ENCODE data around the gene PRDM15. TPM values are rescaled to one million over a fixed set of nuclear protein-coding genes. Genes with fewer than 3 reads are reported as not detected.
A peak's percentile ranks its signal among the peaks of the same experiment; 100 is the strongest.

The PRDM15 gene
- total RNA-seq, 4 donors from 2014 or later = 7.6 to 27.5 (median 12.9) TPM

GRCh38 chr21:41837756-41838297 is 41.3 kb downstream of the PRDM15 start:
- DNase-seq (ENCODE audit: low spot score in 2 of 2) = peak in 1 of 2 donors; percentile 75
- H3K4me3 ChIP-seq = no peak overlapping the region
- H3K9me3 ChIP-seq = peaks cover 11% of the 10 kb centered on the region
- H3K27ac ChIP-seq = no peak overlapping the region
- TF ChIP-seq EP300 (IDR thresholded peaks at IDR 0.05) (no peak), POLR2AphosphoS5 (IDR thresholded peaks at IDR 0.05) (no peak), POLR2A (IDR thresholded peaks at IDR 0.05) (no peak)
- TF ChIP-seq, protein P1, sequence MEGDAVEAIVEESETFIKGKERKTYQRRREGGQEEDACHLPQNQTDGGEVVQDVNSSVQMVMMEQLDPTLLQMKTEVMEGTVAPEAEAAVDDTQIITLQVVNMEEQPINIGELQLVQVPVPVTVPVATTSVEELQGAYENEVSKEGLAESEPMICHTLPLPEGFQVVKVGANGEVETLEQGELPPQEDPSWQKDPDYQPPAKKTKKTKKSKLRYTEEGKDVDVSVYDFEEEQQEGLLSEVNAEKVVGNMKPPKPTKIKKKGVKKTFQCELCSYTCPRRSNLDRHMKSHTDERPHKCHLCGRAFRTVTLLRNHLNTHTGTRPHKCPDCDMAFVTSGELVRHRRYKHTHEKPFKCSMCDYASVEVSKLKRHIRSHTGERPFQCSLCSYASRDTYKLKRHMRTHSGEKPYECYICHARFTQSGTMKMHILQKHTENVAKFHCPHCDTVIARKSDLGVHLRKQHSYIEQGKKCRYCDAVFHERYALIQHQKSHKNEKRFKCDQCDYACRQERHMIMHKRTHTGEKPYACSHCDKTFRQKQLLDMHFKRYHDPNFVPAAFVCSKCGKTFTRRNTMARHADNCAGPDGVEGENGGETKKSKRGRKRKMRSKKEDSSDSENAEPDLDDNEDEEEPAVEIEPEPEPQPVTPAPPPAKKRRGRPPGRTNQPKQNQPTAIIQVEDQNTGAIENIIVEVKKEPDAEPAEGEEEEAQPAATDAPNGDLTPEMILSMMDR (IDR thresholded peaks at IDR 0.05) = no peak
- WGBS = 93% methylated on average over 4 of the region's 7 CpGs
- H3K27me3 ChIP-seq = no peaks in the 10 kb centered on the region
- peaks cover 50% of the 10 kb centered on the region for H3K36me3 ChIP-seq
- no peaks in the 10 kb centered on the region for H3K4me1 ChIP-seq

- no peaks in the 10 kb centered on the region for H3K4me1 ChIP-seq
- H3K4me3 ChIP-seq = no peak overlapping the region
- H3K27me3 ChIP-seq = no peaks in the 10 kb centered on the region
- TF ChIP-seq, protein P1 (IDR thresholded peaks at IDR 0.05) = no peak
- no peak for TF ChIP-seq POLR2A (IDR thresholded peaks at IDR 0.05)
- no peak for TF ChIP-seq POLR2AphosphoS5 (IDR thresholded peaks at IDR 0.05)
- no peak for TF ChIP-seq EP300 (IDR thresholded peaks at IDR 0.05)
- peak in 1 of 2 donors; percentile 40 for DNase-seq (ENCODE audit: low spot score in 2 of 2)
- H3K9me3 ChIP-seq = peaks cover 6% of the 10 kb centered on the region
- H3K36me3 ChIP-seq = peaks cover 50% of the 10 kb centered on the region
- WGBS = 95% methylated on average over 29 of the region's 32 CpGs
- H3K27ac ChIP-seq = no peak overlapping the region
Measured at GRCh38 chr21:41836166-41837015, 42.8 kb downstream of the PRDM15 start.

- Histone ChIP-seq H3K4me3 (no peak overlapping the region), H3K27me3 (no peaks in the 10 kb centered on the region), H3K27ac (no peak overlapping the region), H3K36me3 (peaks cover 50% of the 10 kb centered on the region), H3K4me1 (no peaks in the 10 kb centered on the region), H3K9me3 (no peaks in the 10 kb centered on the region)
- 76% methylated on average over 10 of the region's 10 CpGs for WGBS
- TF ChIP-seq, protein P1 (IDR thresholded peaks at IDR 0.05) = no peak
- TF ChIP-seq EP300 (IDR thresholded peaks at IDR 0.05) (no peak), POLR2AphosphoS5 (IDR thresholded peaks at IDR 0.05) (no peak), POLR2A (IDR thresholded peaks at IDR 0.05) (no peak)
- peak in 1 of 2 donors; percentile 55 for DNase-seq (ENCODE audit: low spot score in 2 of 2)
Measured at GRCh38 chr21:41835711-41836154, 43.4 kb downstream of the PRDM15 start.

DNA sequence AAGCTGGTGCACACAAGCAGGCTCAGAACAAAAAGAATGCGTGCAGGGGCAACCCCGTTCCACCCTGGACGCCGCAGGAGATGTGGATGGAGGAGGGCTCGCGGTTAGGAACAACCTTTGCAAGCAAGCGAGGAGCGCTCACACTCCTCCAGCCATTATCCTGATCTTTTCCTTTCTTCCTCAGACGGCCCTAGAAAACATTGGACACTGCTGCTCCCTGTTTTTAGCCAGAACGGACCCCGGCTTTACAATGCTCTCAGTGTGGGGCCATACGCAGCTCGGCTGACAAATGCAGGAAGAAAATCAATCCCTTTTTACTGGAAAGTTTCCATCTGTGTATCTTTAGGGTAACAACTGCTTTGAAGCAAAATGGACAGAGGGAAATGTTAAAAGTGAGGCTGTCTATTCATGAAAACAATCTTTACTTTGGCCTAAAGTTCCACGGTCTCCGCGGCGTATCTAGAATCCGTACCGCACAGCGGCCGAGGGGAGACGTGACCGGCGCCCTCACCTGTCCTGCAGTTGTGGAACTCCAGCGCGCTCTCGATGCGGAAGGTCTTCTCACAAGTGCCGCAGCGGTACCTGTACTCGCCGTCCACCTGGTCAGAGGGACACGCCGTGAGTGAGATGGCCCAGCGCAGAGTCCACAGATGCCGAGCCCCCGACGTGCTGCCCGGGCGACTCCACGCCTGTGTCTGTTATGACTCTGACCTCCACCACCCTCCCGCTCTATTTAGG is 44.0 kb downstream of the PRDM15 start:
- WGBS = 96% methylated on average over 42 of the region's 42 CpGs
- no peak overlapping the region for H3K4me3 ChIP-seq
- peaks cover 50% of the 10 kb centered on the region for H3K36me3 ChIP-seq
- H3K4me1 ChIP-seq = no peaks in the 10 kb centered on the region
- no peaks in the 10 kb centered on the region for H3K27me3 ChIP-seq
- no peak overlapping the region for H3K27ac ChIP-seq
- no peaks in the 10 kb centered on the region for H3K9me3 ChIP-seq
- no peak for TF ChIP-seq EP300 (IDR thresholded peaks at IDR 0.05)
- TF ChIP-seq POLR2AphosphoS5 (IDR thresholded peaks at IDR 0.05) = no peak
- TF ChIP-seq, protein P1 (IDR thresholded peaks at IDR 0.05) = no peak
- no peak for TF ChIP-seq POLR2A (IDR thresholded peaks at IDR 0.05)
- DNase-seq (ENCODE audit: low spot score in 2 of 2) = peak in 1 of 2 donors; percentile 76

Measured in suprapubic skin (tissue), 4 donors.